Measurements from ENCODE around the gene NAPSA.
"Not testable (repeated sequence)": the region's sequence is repeated elsewhere in the genome, so short reads cannot be mapped to it uniquely, and the experiment has no call there.

DNA sequence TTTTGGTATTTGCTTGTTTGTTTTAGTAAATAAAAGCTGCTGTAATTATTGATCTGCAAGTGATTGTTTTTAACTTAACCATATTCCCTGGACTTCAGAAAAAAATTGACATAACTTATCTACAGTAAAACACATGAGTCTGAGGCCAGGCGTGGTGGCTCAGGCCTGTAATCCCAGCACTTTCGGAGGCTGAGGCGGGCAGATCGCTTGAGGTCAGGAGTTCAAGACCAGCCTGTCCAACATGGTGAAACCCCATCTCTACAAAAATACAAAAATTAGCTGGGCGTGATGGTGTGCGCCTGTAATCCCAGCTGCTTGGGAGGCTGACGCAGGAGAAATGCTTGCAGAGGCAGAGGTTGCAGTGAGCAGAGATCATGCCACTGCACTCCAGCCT is 12.0 kb downstream of the NAPSA start:
- not testable (repeated sequence) for TF ChIP-seq POLR2A (IDR thresholded peaks at IDR 0.05; ENCODE audit: low read depth); POLR2AphosphoS5 (IDR thresholded peaks at IDR 0.05); EP300 (IDR thresholded peaks at IDR 0.05)
- TF ChIP-seq, protein P1, sequence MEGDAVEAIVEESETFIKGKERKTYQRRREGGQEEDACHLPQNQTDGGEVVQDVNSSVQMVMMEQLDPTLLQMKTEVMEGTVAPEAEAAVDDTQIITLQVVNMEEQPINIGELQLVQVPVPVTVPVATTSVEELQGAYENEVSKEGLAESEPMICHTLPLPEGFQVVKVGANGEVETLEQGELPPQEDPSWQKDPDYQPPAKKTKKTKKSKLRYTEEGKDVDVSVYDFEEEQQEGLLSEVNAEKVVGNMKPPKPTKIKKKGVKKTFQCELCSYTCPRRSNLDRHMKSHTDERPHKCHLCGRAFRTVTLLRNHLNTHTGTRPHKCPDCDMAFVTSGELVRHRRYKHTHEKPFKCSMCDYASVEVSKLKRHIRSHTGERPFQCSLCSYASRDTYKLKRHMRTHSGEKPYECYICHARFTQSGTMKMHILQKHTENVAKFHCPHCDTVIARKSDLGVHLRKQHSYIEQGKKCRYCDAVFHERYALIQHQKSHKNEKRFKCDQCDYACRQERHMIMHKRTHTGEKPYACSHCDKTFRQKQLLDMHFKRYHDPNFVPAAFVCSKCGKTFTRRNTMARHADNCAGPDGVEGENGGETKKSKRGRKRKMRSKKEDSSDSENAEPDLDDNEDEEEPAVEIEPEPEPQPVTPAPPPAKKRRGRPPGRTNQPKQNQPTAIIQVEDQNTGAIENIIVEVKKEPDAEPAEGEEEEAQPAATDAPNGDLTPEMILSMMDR (IDR thresholded peaks at IDR 0.05), result not testable (repeated sequence)

All from esophagus muscularis mucosa (tissue), 4 donors.